ENCODE measurements around the gene MYL7.
"Not testable (repeated sequence)": the region's sequence is repeated elsewhere in the genome, so short reads cannot be mapped to it uniquely, and the experiment has no call there.

The MYL7 gene

DNA sequence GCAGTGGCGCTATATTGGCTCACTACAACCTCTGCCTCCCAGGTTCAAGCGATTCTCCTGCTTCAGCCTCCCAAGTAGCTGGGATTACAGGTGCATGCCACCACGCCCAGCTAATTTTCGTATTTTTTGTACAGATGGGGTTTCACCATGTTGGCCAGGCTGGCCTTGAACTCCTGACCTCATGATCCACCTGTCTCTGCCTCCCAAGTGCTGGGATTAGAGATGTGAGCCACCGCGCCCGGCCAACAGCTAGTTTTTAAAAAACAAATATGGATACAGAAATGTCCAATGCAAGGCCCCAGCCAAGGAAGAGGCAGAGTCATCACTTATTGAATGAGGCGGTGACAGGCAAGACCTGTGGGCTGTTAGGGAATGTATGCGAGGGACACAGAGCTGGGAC, 30.8 kb upstream of the MYL7 start:
- DNase-seq (ENCODE audit: low read depth): not testable (repeated sequence)

DNA sequence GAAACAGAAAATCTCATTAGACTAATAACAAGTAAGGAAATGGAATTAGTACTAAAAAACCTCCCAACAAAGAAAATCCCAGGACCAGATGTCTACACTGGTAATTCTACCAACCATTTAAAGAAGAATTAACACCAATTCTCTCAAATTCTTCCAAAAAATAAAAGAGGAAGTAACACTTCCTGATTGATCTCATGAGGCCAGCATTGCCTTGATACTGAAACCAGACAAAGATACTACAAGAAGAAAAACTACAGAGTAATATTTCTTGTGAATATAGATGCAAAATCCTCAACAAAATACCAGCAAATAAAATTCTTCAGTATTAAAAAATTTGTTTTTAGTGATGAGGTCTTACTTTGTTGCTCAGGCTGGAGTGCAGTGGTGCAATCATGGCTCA, 26.8 kb upstream of the MYL7 start:
- no peak for DNase-seq (ENCODE audit: low read depth)

- DNase-seq (ENCODE audit: low read depth): no peak
Measured at GRCh38 chr7:44163591-44163990, 22.5 kb upstream of the MYL7 start.

GRCh38 chr7:44162785-44163395, 21.8 kb upstream of the MYL7 start:
- DNase-seq (ENCODE audit: low read depth): no peak

- no peak for DNase-seq (ENCODE audit: low read depth)
Measured at GRCh38 chr7:44162179-44162578, 21.0 kb upstream of the MYL7 start.

DNA sequence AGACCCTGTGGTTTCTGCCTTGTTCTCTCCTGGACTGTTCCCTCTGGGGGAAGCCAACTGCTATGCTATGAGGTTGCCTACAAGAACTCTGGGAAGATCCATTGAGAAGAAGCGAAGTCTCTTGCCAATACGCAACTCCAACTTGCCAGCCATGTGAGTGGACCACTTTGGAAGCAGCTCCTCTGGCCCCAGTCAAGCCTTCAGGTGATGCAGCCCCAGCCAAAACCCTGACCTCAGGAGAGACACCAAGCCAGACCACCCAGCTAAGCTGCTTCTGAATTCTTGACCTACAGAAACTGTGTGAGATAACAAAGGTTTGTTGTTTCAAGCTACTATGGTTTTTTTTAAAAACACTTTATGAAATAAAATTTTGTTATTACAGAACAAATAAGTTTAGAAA, 20.2 kb upstream of the MYL7 start:
- DNase-seq (ENCODE audit: low read depth): no peak

- DNase-seq (ENCODE audit: low read depth): no peak
Measured at GRCh38 chr7:44159824-44160630, 18.9 kb upstream of the MYL7 start.

DNA sequence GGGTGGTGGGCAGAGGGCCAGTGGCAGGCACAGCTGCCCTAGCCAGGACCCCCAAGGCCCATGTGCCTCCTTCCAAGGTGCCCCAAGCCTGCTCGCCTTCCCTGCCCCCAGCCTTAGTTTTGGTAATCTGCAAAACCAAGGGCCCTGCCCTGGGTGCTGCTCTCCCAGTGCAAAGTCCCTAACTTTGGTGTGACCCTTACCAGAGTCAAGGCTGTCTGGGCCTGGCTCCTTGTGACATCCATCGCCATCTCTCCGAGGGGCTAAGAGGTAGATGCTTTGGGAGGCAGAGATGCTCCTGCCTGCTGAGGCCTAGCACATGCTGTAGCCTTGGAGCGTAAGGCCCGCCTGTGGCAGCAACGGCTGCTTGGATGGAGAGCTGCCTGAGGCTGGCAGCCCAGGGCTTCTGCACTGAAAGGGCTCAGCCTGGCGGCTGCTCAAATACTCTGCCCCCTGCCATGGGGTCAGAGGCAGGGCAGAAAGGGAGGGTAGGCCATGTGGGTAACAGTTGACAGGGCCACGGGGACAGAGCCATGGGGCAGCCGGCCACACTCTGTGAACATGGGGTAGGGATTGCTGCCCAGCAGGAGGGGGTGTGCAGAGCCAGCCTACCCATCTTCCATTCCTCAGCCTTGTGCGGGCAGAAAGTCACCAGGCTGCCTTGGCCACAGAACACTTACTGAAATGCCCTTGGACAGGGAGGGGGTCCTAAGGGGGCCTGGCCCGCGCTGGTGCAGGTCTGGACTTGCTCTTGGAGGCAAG, 17.9 kb upstream of the MYL7 start:
- no peak for DNase-seq (ENCODE audit: low read depth)

DNA sequence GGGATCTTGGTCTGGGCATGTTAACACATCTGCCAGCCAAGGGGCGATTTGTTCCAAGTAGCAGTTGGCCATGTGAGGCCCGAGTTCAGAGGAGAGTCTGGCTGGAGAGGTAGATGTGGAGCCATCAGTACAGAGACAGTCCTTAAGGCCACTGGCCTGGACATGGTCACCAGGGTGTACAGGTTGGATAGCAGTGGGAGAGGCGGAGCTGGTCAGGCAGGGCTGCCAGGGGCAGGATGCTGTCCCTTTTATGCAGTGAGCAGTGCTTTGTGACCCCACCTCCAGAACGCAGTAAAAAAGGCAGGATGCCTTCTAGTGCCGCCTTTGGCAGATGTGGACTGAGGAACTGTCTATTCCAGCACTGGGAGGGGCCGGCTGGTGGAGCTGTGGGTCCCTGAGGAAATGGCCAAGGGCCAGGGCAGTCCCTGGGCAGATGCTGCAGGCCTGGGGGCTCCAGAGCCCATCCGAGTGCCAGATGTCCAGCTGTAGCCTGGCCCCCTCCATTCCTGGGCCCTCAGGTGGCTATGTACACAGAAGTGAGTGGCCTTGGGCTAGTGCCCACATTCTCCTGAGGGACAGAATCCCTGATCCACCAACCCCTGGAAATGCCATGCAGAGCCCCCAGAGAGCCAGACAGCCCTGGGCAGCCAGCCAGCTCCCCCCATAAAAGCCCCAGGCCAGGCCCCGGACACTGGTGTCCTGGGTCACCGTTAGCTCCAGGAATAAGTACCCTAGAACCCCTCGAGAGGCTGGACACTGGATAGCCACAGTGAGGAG, 17.2 kb upstream of the MYL7 start:
- no peak for DNase-seq (ENCODE audit: low read depth)

GRCh38 chr7:44157116-44158080, 16.3 kb upstream of the MYL7 start:
- DNase-seq (ENCODE audit: low read depth): no peak

DNA sequence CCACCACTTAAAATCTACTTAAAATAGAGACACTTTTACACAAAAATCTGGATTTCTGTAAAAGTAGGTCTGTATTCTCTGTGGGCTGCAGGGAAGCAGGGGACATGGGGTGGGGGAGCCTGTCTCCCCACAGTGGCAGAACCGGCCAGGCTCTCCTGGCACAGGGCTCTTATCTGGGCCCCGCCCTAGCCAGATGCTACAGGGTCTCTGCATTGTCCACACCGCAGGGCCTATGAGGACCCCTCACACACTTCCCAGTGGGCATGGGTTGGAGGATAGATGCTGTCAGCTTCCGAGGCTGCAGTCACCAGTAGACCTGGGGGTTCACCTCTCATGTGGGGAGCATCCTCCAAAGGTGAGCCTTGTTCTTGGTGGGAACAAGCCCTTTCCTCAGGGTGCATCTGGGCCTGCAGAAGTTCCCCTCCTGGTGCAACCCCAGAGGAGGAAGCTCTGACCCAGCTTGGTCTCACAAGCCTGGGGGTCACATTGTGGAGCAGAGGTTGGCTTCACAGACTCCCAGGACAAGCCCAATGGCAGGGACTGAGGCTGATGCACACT, 15.4 kb upstream of the MYL7 start:
- DNase-seq (ENCODE audit: low read depth): no peak

DNA sequence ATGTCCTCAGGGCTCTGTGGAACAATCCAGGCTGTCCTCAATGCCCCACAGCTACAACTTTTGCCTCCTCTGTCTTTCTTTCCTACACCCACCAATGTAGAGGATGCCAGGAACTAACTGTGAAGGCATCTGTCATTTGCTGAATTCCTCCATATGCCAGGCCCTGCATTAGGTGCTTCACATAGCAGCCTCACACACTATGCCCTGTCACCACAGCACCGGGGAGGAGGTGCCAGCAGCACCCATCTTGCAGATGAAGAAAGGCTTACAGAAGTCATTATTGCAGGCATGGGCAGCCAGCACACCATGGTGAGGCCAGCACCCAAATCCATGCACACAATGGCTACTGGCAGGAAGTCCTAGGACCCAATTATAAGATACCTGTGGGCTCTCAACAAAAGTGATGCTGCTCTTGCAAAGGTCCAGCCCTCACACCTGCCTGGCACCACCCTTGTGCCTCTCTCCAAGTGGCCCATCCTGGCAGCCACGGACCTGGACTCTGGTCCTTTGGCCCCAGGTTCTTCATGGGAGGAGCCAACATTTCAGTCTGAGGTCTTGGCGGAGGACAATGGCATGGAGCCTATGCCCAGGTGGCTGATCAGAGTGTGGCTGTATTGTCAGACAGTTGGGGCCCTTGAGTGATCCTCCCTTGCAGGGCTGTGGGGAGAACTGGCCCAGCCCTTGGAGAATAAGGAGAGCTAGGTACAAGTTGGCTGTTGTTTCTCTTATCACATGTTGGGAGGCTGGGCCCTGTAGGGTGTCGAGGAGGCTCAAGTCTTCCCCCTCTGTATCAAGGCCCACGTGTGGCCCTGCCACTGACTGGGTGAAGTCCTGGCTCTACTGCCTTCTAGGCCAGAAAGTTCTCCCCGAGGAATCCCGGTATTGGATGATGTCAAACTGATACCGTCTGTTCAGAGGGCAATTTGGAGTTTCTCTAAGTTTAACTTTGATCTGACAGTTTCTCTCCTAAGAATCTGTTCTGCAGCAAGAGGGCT, 14.4 kb upstream of the MYL7 start:
- no peak for DNase-seq (ENCODE audit: low read depth)

- no peak for DNase-seq (ENCODE audit: low read depth)
Measured at GRCh38 chr7:44154703-44155102, 13.6 kb upstream of the MYL7 start.

DNA sequence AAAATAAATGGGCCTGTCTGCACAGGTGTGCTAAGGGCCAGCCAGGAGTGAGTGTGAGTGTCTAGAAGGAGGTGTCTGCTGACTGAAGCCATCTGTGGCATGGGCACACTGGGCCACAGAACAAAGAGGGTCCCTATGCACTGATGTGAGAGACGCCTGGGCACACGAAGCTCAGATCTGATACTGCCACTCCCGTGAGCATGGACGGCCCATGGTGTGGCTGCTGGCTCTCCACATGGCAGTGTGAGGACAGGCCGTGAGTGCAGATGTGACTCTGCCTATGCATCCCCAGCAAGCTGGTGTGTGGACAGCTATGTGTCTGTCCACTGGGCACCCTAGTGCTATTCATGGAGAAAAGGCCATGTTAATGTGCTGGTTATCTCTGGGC, 12.8 kb upstream of the MYL7 start:
- no peak for DNase-seq (ENCODE audit: low read depth)

DNA sequence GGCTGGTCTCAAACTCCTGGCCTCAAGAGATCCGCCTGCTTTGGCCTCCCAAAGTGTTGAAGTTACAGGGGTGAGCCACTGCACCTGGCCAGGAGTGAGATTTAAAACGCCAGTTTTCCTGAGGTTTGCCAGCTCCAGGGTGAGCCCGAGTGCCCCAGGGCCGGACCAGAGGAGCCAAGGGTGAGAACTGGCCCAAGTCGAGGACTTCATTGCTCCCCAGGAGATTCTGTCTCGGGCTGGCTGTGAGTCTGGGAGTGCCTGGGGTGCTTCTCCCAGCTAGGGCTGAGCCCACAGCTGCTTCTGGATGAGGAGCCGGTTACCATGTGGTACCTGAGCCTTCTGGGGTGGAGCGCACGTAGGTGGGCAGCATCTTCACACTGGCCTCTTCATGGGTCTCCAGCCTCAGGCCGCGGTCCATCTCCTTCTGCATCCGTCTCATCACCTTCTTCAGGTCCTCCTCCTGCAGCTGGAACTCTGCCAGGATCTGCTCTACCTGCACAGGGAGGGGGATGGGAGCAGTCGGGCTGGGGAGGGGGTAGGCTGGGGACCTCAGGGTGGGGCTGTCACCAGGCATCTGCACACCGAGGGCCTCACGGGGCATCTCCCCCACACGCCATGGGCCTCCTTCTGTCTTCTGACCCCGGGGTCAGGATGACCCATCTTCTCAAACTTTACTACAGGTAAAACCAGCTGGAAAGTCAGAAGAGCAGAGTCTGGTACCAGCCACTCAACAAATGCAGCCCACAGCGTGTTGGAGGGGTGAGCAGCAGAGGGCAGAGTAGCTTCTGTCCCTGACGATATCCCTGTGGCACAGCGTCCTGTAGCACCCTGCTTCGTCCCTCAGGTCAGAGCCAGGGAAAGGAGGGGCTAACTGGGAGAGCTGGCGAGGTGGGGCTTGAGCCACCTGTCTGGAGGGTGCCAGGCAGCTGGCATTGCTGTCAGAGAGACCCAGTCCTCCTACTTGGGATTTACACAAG, 12.1 kb upstream of the MYL7 start:
- no peak for DNase-seq (ENCODE audit: low read depth)

DNA sequence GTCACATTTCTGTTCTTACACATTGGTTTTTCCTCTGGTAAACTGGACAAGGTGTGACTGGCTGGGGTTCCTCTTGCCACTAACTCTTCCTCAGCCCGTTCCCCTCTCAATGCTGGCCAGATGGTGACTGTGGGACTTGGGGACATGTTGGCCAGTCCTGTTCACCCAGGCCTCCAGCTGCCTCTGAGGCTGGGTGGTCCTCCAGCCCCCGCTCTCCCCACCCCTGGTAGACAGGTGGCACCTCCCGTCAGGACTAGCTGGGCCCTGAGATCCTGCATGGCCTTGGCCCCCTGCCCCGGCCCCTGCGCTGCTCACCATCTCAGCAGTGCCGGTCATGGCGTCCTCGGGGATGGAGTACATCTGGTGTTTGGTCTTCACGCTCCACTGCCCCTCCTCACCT, 10.8 kb upstream of the MYL7 start:
- no peak for DNase-seq (ENCODE audit: low read depth)

DNA sequence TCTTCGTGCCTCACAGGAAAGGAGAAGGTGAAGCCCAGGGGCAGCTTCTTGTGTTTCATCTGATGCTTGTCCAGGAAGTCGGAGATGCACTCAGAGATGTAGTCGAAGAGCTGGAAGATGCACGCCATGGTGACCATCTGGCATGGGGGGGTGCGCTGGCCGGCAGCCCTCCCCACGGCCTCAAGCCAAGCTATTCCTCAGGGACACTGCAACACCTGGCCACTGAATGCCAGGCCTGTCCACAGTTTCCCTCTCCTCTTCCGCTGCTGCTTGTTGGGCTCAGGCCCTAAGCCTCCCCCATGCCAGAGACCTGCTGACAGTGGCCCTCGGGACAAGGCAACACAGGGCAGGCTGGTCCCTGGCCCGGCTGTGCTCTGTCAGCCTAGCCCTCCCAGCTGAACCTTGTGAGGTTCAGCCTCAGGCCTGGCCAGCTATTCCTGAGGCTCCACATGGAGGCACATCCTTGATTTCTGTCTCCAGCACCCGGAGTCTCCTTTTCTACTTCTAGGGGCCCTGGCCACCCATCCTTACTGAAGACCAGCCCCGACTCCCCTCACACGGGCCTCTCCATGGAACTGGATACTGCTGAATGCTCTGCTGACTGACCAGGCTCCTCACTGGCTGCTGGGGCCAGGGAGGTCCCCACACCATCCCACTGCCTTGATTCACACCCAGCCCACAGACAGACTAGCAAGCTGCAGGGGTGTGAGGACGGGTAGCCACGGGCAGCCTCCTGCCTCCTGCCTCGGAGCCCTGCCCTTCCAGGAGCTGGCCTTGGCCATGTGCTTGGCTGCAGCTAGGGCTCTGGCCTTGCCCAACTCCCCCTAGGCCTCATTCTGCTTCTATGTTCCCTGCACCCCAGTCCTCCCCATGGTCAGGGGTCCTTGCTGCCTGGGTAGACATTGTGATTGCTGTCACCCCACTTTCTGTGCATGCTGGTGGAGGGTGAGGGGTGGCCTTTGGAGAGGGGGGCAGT, 10.1 kb upstream of the MYL7 start:
- DNase-seq (ENCODE audit: low read depth): no peak
